ENCODE measurements around the gene ACOT4. TPM values are rescaled to one million over a fixed set of nuclear protein-coding genes. Genes with fewer than 3 reads are reported as not detected.

The ACOT4 gene
- total RNA-seq, 1 experiment from 2014 or later: 1.8 TPM

DNA sequence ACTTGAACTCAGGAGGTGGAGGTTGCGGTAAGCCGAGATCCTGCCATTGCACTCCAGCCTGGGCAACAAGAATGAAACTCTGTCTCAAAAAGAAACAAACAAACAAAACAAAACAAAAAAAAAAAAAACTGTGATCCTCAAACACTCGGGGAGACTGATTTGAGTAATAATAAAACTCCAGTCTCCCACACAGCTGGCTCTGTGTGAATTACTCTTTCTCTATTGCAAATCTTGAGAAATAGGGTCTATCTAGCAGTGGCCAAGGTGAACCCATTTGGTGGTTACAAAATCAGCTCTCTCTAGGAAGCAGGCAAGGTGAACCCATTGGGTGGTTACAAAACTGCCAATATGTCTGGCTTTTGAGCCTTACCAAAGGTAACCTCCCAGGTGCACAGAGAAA, 14.6 kb downstream of the ACOT4 start:
- no peak overlapping the region for H2BK12ac ChIP-seq (ENCODE audit: insufficient read length, low read depth, low read length)
- no peaks in the 10 kb centered on the region for H3K27me3 ChIP-seq (ENCODE audit: insufficient read depth, low read length)
- no peaks in the 10 kb centered on the region for H4K20me1 ChIP-seq (ENCODE audit: control insufficient read depth, insufficient read depth, insufficient read length)
- H3K79me2 ChIP-seq (ENCODE audit: insufficient read depth, low read length): no peaks in the 10 kb centered on the region
- Mint-ChIP-seq H3K9me3 (peaks cover 28 to 31% of the 10 kb centered on the region in 2 experiments), H3K27ac (no peak overlapping the region), H3K27me3 (ENCODE audit: low read depth) (no peaks in the 10 kb centered on the region; the same call in 1 of the 2 replicates), H3K4me1 (peaks cover 0 to 2% of the 10 kb centered on the region in 2 experiments; a peak in 1 of 4 replicates), H3K4me3 (no peak overlapping the region), H3K36me3 (ENCODE audit: insufficient read depth in 1 of 3, low read depth in 3 of 3) (peaks cover 15 to 26% (median 25%) of the 10 kb centered on the region in 3 experiments)
- H4K8ac ChIP-seq (replicated peaks; ENCODE audit: insufficient read length, low read depth, low read length): no peak overlapping the region
- no peak overlapping the region for H3K18ac ChIP-seq (ENCODE audit: insufficient read length, low read depth, low read length)
- H3K9ac ChIP-seq (ENCODE audit: extremely low read depth, insufficient read length, low read length): no peak overlapping the region
- no peak overlapping the region for H3K14ac ChIP-seq (ENCODE audit: insufficient read depth, low read length)
- no peaks in the 10 kb centered on the region for H3K9me3 ChIP-seq (ENCODE audit: control insufficient read depth, low read depth, low read length)
- H2AFZ ChIP-seq (ENCODE audit: low read length): no peak overlapping the region
- H2BK20ac ChIP-seq (ENCODE audit: low read depth, low read length, poor library complexity, severe bottlenecking): no peak overlapping the region
- H3T11ph ChIP-seq (ENCODE audit: low read length): no peak overlapping the region
- no CpG with 5 or more reads among the region's 3 CpGs for WGBS (ENCODE audit: extremely low coverage, insufficient read length, low lambda C conversion rate)
- H3K56ac ChIP-seq (ENCODE audit: insufficient read length, low read depth, low read length): no peak overlapping the region
- no peaks in the 10 kb centered on the region for H3K79me1 ChIP-seq (ENCODE audit: insufficient read depth, low read depth, low read length, poor library complexity, severe bottlenecking)
- H2BK15ac ChIP-seq (ENCODE audit: low read depth, low read length): no peak overlapping the region
- no peak overlapping the region for H4K5ac ChIP-seq (ENCODE audit: insufficient read length, low read depth, low read length)
- no peak overlapping the region for H3K4me2 ChIP-seq (ENCODE audit: insufficient read depth, insufficient read length, low read length)
- TF ChIP-seq, protein P1, sequence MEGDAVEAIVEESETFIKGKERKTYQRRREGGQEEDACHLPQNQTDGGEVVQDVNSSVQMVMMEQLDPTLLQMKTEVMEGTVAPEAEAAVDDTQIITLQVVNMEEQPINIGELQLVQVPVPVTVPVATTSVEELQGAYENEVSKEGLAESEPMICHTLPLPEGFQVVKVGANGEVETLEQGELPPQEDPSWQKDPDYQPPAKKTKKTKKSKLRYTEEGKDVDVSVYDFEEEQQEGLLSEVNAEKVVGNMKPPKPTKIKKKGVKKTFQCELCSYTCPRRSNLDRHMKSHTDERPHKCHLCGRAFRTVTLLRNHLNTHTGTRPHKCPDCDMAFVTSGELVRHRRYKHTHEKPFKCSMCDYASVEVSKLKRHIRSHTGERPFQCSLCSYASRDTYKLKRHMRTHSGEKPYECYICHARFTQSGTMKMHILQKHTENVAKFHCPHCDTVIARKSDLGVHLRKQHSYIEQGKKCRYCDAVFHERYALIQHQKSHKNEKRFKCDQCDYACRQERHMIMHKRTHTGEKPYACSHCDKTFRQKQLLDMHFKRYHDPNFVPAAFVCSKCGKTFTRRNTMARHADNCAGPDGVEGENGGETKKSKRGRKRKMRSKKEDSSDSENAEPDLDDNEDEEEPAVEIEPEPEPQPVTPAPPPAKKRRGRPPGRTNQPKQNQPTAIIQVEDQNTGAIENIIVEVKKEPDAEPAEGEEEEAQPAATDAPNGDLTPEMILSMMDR (conservative IDR thresholded peaks at IDR 0.05): no peak
- no peak overlapping the region for H3K23ac ChIP-seq (ENCODE audit: insufficient read length, low read depth, low read length)
- H2AK5ac ChIP-seq (ENCODE audit: insufficient read length, low read length): no peak overlapping the region
- no peak overlapping the region for H3K27ac ChIP-seq (ENCODE audit: insufficient read length, low read depth, low read length)
- H3K4ac ChIP-seq (ENCODE audit: low read depth, low read length): no peak overlapping the region
- no peaks in the 10 kb centered on the region for H3K23me2 ChIP-seq (ENCODE audit: insufficient read length, low read depth, low read length, poor library complexity, severe bottlenecking)
- DNase-seq: no peak
- no peaks in the 10 kb centered on the region for H3K4me1 ChIP-seq (ENCODE audit: insufficient read depth, low read length)
- H2BK5ac ChIP-seq (ENCODE audit: insufficient read length, low read length): no peak overlapping the region
- H4K91ac ChIP-seq (ENCODE audit: insufficient read length, low read depth, low read length): no peak overlapping the region
- no peak overlapping the region for H2BK120ac ChIP-seq (ENCODE audit: low read depth, low read length, poor library complexity, severe bottlenecking)

All from H9 (cell line).